ENCODE measurements around the gene ZNF385C.

- TF ChIP-seq EP300 (IDR thresholded peaks at IDR 0.05), result no peak
- TF ChIP-seq CTCF (IDR thresholded peaks at IDR 0.05), result no peak
- TF ChIP-seq POLR2AphosphoS5 (IDR thresholded peaks at IDR 0.05), result no peak
Measured at GRCh38 chr17:42071810-42072209, 26.5 kb downstream of the ZNF385C start.
